RWPE1 (cell line): Measurements from ENCODE around the gene EVI2A.

ENCODE experiments used
- CTCF ChIA-PET: fragments of 350-600 bp; sonication (Branson Sonifier 250); formaldehyde crosslinking; extraction: SDS; loops from one replicate; lab custom pipeline; 2021; lab: Yijun Ruan, JAX
- POLR2A ChIA-PET: fragments of 400-600 bp; formaldehyde crosslinking; extraction: SDS; loops from one replicate; lab custom pipeline; 2020; ENCODE audit warnings: antibody characterized with exemption; ENCODE audit not compliant: low non-redundant PET; lab: Yijun Ruan, JAX
- DNase-seq: peaks from one replicate; pipeline ENCODE4 v3.0.0; 2012; ENCODE audit warnings: low spot score
- H3K27ac ChIP-seq: fragments of 450-650 bp; 2 replicates; pipeline ENCODE4 v1.5.1; 2017
- TF ChIP-seq, protein P1 (sequence below): fragments of 450-650 bp; conservative IDR thresholded peaks from 2 replicates; pipeline ENCODE4 v1.5.1; 2017; ENCODE audit warnings: low read depth, mild to moderate bottlenecking

Gene EVI2A

DNA sequence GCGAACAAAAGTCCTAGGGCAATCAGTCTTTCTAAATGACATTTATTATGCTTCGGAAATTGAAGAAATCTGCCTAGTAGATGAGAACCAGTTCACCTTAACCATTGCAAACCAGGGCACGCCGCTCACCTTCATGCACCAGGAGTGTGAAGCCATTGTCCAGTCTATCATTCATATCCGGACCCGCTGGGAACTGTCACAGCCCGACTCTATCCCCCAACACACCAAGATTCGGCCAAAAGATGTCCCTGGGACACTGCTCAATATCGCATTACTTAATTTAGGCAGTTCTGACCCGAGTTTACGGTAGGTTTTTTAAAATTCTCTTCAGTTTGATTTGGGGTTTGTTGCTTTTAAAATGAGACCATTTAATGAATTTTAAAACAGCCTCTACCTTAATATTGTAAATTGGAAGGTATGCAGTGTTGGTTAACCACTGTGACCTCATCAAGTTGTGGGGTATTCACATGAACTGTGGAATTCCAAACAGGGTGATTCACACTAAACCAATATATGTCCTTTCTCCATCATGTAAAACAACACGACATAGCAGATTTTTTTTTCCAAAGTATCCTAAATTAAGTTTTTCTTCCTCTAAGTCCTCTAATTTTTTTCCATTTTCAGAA is 6.2 kb upstream of the EVI2A start:
- TF ChIP-seq, protein P1, sequence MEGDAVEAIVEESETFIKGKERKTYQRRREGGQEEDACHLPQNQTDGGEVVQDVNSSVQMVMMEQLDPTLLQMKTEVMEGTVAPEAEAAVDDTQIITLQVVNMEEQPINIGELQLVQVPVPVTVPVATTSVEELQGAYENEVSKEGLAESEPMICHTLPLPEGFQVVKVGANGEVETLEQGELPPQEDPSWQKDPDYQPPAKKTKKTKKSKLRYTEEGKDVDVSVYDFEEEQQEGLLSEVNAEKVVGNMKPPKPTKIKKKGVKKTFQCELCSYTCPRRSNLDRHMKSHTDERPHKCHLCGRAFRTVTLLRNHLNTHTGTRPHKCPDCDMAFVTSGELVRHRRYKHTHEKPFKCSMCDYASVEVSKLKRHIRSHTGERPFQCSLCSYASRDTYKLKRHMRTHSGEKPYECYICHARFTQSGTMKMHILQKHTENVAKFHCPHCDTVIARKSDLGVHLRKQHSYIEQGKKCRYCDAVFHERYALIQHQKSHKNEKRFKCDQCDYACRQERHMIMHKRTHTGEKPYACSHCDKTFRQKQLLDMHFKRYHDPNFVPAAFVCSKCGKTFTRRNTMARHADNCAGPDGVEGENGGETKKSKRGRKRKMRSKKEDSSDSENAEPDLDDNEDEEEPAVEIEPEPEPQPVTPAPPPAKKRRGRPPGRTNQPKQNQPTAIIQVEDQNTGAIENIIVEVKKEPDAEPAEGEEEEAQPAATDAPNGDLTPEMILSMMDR: no peak
- CTCF ChIA-PET: no interaction called here
- no peak overlapping the region for H3K27ac ChIP-seq
- POLR2A ChIA-PET: interaction anchor here (0.5 kb wide), 1 partner anchor 432 kb away, joined by 4 read pairs; no protein-coding TSS in a partner anchor
- peak; percentile 57 for DNase-seq

DNA sequence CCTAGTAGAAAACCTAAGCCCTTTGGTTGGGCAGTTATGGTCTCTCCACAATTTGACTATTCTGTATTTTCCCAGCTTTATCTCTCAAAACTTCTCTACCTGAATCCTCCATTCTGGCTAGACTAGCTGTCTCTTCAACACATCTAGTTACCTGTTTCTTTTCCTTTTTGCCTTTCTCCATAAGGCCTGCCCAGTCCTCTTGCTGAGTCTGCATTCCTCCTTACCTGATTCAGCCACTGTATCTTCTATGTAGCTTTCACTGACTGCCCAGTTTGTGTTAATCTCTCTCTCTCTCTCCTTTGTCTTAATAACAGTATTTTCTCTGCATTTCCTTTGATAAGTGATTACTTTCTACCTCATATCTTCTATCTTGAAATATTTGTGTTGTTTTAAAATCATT is 2.1 kb upstream of the EVI2A start:
- no peak overlapping the region for H3K27ac ChIP-seq
- ChIA-PET POLR2A (no interaction called here), CTCF (no interaction called here)
- TF ChIP-seq, protein P1: no peak
- DNase-seq: no peak

DNA sequence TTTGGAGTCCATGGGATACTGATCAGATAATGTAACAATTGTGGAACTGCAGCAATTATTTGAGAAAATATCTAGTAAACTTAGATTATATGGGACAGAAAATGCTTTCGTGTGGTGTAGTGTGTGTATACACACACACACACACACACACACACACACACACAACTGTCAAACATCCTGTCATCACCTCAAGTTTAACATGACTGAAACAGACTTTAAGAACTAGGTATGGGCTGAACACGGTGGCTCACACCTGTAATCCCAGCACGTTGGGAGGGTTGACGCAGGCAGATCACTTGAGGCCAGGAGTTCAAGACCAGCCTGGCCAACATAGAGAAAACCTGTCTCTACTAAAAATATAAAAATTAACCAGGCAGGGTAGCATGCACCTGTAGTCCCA is 544 bp upstream of the EVI2A start:
- TF ChIP-seq, protein P1: no peak
- no peak for DNase-seq
- CTCF ChIA-PET: no interaction called here
- H3K27ac ChIP-seq: no peak overlapping the region
- POLR2A ChIA-PET: no interaction called here

DNA sequence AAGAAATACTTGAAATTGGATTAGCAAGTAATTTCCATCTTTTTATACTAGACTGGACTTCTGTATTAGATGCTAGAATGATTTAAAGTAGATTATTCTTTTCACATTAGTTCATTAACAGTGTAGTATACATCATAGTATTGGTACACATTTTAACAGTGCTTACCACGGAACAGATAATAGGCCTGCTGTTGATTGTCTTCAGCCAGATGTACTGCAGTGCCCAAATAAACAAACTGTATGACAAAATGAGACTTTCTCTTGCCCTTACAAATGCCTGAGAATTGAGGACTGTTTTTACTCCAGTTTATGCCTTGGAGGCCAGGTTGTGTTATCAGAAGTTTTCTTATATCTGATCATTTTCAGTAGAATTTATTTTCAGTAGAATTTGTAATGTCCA is 631 bp downstream of the EVI2A start:
- ChIA-PET CTCF (interaction anchor here (0.6 kb wide), 2 partner anchors 42 to 998 kb away, joined by 3 read pairs; no protein-coding TSS in a partner anchor), POLR2A (no interaction called here)
- TF ChIP-seq, protein P1: no peak
- no peak for DNase-seq
- no peak overlapping the region for H3K27ac ChIP-seq

DNA sequence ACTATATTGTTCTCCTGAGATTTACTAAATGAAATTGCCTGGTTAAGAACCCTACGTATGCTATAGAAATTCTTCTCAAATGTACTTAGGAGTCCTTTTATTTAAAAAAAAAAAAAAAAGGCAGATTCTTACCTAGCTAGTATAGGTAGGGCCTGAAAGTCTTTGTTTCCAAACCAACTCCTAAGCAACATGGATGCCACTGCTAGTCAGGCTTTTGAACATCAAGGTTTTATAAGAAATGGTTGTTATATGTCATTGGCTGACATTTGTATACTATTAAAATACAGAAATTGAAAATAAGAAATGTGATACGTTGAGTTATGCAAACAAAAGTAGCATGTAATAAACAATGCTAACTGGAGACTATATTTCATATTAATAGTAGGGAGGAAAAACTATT is 1.2 kb downstream of the EVI2A start:
- DNase-seq: no peak
- no peak overlapping the region for H3K27ac ChIP-seq
- CTCF ChIA-PET: interaction anchor here (0.6 kb wide), 2 partner anchors 42 to 999 kb away, joined by 3 read pairs; no protein-coding TSS in a partner anchor

DNA sequence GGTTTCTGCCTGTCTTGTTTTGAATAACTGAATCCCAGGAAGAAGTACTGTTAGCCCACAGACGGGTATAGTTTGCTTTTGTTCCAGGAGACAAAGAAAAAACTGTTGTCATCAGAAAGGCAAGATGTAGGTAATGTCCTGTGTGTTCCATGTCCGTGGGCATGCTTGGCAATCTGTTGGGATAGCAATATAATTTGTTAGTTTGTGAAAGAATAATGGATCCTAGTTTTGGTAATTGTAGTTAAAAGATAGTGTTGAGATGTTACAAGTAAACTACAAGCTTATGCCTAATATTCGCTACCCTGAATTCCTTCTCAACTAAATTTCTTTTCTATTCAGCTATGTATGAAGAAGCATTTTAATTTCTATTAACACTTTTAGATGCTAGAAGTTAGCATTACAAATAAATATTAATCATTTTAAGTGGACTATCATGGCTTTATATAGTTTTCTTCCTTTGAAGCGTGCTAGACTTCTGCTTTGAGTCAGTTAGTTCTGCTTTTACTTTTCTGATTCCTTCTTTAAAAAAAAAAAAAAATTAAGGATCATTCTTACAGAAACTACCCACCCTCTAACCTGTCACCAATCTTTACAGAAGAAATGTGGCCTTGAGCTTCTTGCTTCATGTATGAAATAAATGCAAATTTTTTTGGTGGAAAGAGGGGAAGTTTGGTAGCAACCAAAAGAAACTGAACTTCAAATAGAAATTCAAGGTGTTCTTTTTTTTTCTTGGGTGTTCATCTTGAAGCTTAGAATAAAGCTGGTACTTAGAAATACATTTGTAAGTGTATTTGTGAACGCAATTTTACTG is 2.4 kb downstream of the EVI2A start:
- CTCF ChIA-PET: interaction anchor here (0.6 kb wide), 1 partner anchor 72 kb away, joined by 3 read pairs; no protein-coding TSS in a partner anchor
- TF ChIP-seq, protein P1: no peak
- POLR2A ChIA-PET: no interaction called here
- DNase-seq: no peak
- H3K27ac ChIP-seq: no peak overlapping the region

More for the DNA sequence above, 1.2 kb downstream of the EVI2A start:
- TF ChIP-seq, protein P1: no peak
- POLR2A ChIA-PET: no interaction called here
